ENCODE results near the gene PHF19. TPM values are rescaled to one million over a fixed set of nuclear protein-coding genes. Genes with fewer than 3 reads are reported as not detected.

The PHF19 gene
- total and polyA plus RNA-seq, 2 donors (not counting 3 experiments of a cell fraction or from before 2014, with no cell fraction given): 102 to 153 TPM

- dilution Hi-C loops (cut with MboI; ENCODE audit: extremely low pct_ligation_motif_present, low sequenced_read_pairs): no loop called here
- ChIA-PET CTCF (no interaction called here), POLR2A (no interaction called here)
- TF ChIP-seq MYC (IDR thresholded peaks at IDR 0.05; ENCODE audit: low read depth, low read length) (no peak), CTCF (IDR thresholded peaks at IDR 0.05; ENCODE audit: extremely low read depth in 1 of 2, insufficient read depth in 1 of 2, low read depth in 1 of 2, low read length in 2 of 2) (no peak), EZH2 (IDR thresholded peaks at IDR 0.05; ENCODE audit: borderline replicate concordance, low read depth, low read length, severe bottlenecking) (no peak), JUN (IDR thresholded peaks at IDR 0.05; ENCODE audit: borderline replicate concordance, insufficient read depth, insufficient read length, low read depth) (no peak)
- Histone ChIP-seq H2AFZ (ENCODE audit: low read depth, low read length) (no peak overlapping the region), H3K4me1 (ENCODE audit: control insufficient read depth, extremely low read depth, insufficient read depth, low read length) (peaks cover 12% of the 10 kb centered on the region), H4K20me1 (replicated peaks; ENCODE audit: control insufficient read depth, extremely low read depth, insufficient read depth, low read length) (no peaks in the 10 kb centered on the region), H3K4me2 (ENCODE audit: insufficient read depth, low read length) (no peak overlapping the region), H3K36me3 (ENCODE audit: control insufficient read depth in 2 of 2, extremely low read depth in 1 of 2, insufficient read depth in 2 of 2, low read length in 2 of 2) (peaks cover 32 to 38% of the 10 kb centered on the region in 2 experiments), H3K27me3 (ENCODE audit: control insufficient read depth in 2 of 2, insufficient read depth in 2 of 2, low read length in 2 of 2) (no peaks in the 10 kb centered on the region), H3K9ac (replicated peaks; ENCODE audit: extremely low read depth, insufficient read depth, low read length) (no peak overlapping the region), H3K9me3 (replicated peaks; ENCODE audit: control insufficient read depth, insufficient read depth, low read length) (no peaks in the 10 kb centered on the region), H3K9me1 (replicated peaks; ENCODE audit: control insufficient read depth, extremely low read depth, insufficient read depth, low read length) (no peaks in the 10 kb centered on the region), H3K79me2 (ENCODE audit: control insufficient read depth, insufficient read depth, low read length) (peaks cover 2% of the 10 kb centered on the region), H3K4me3 (replicated peaks in 1 of 3; ENCODE audit: insufficient read depth in 1 of 3, low read depth in 1 of 3, low read length in 3 of 3) (no peak overlapping the region), H3K27ac (ENCODE audit: insufficient read depth, low read depth, low read length) (no peak overlapping the region)
- DNase-seq (ENCODE audit: low read depth, low spot score): no peak
- FAIRE-seq: no peak
- BruUV-seq (replicated peaks): no TSS peak
- intact Hi-C loops (cut with micrococcal nuclease): no loop called here
Measured at GRCh38 chr9:120865176-120865575, 11.8 kb downstream of the PHF19 start.

GRCh38 chr9:120864719-120865118 lies 12.3 kb downstream of the PHF19 start:
- intact Hi-C loops (cut with micrococcal nuclease): no loop called here
- POLR2A ChIA-PET: no interaction called here
- CTCF ChIA-PET: no interaction called here

More at GRCh38 chr9:120864719-120865118, 12.3 kb downstream of the PHF19 start:
- Histone ChIP-seq H2AFZ (ENCODE audit: low read depth, low read length) (no peak overlapping the region), H4K20me1 (replicated peaks; ENCODE audit: control insufficient read depth, extremely low read depth, insufficient read depth, low read length) (no peaks in the 10 kb centered on the region), H3K4me3 (replicated peaks in 1 of 3; ENCODE audit: insufficient read depth in 1 of 3, low read depth in 1 of 3, low read length in 3 of 3) (no peak overlapping the region), H3K36me3 (ENCODE audit: control insufficient read depth in 2 of 2, extremely low read depth in 1 of 2, insufficient read depth in 2 of 2, low read length in 2 of 2) (peaks cover 33 to 41% of the 10 kb centered on the region in 2 experiments), H3K9me1 (replicated peaks; ENCODE audit: control insufficient read depth, extremely low read depth, insufficient read depth, low read length) (no peaks in the 10 kb centered on the region), H3K9me3 (replicated peaks; ENCODE audit: control insufficient read depth, insufficient read depth, low read length) (no peaks in the 10 kb centered on the region), H3K27me3 (ENCODE audit: control insufficient read depth in 2 of 2, insufficient read depth in 2 of 2, low read length in 2 of 2) (no peaks in the 10 kb centered on the region), H3K27ac (ENCODE audit: insufficient read depth, low read depth, low read length) (no peak overlapping the region), H3K4me2 (ENCODE audit: insufficient read depth, low read length) (no peak overlapping the region), H3K9ac (replicated peaks; ENCODE audit: extremely low read depth, insufficient read depth, low read length) (no peak overlapping the region), H3K79me2 (ENCODE audit: control insufficient read depth, insufficient read depth, low read length) (peaks cover 2% of the 10 kb centered on the region), H3K4me1 (ENCODE audit: control insufficient read depth, extremely low read depth, insufficient read depth, low read length) (peaks cover 7% of the 10 kb centered on the region)
- dilution Hi-C loops (cut with MboI; ENCODE audit: extremely low pct_ligation_motif_present, low sequenced_read_pairs): no loop called here
- no peak for TF ChIP-seq MYC (IDR thresholded peaks at IDR 0.05; ENCODE audit: low read depth, low read length)
- TF ChIP-seq JUN (IDR thresholded peaks at IDR 0.05; ENCODE audit: borderline replicate concordance, insufficient read depth, insufficient read length, low read depth): no peak
- no peak for TF ChIP-seq POLR2AphosphoS5 (IDR thresholded peaks at IDR 0.05; ENCODE audit: insufficient read depth, low read depth, low read length)
- no peak for TF ChIP-seq POLR2A (IDR thresholded peaks at IDR 0.05; ENCODE audit: low read depth, low read length)
- no peak for TF ChIP-seq EZH2 (IDR thresholded peaks at IDR 0.05; ENCODE audit: borderline replicate concordance, low read depth, low read length, severe bottlenecking)
- TF ChIP-seq GATA2 (IDR thresholded peaks at IDR 0.05; ENCODE audit: insufficient read depth, insufficient read length, low read depth, low read length): no peak
- TF ChIP-seq CTCF (IDR thresholded peaks at IDR 0.05; ENCODE audit: extremely low read depth in 1 of 2, insufficient read depth in 1 of 2, low read depth in 1 of 2, low read length in 2 of 2): no peak
- no peak for TF ChIP-seq FOS (IDR thresholded peaks at IDR 0.05; ENCODE audit: borderline replicate concordance, insufficient read depth, low read length)
- TF ChIP-seq MAX (IDR thresholded peaks at IDR 0.05; ENCODE audit: insufficient read depth, insufficient read length): no peak
- BruUV-seq (replicated peaks): no TSS peak
- FAIRE-seq (no peak), DNase-seq (ENCODE audit: low read depth, low spot score) (no peak)
